ENCODE results near the gene EEF1B2.

DNA sequence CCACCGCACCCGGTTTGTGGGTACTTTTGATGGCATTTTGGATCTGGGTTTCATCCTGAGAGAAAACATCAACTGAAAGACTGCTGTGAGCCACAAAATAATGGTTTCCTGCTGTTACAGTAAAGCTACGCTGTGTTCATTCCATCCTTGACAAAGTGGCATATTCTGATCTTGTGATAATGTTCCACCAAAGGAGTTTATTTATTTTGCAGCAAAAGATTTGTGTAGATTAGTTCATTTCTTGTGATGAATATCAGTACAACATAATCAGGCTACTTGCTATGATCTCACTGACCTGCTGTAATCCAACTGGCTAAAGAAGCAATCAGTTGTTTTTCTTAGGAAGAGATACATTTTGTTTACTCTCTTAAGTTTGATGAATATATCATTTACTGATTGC, 45.0 kb downstream of the EEF1B2 start:
- TF ChIP-seq POLR2AphosphoS5 (IDR thresholded peaks at IDR 0.05) (no peak), POLR2A (IDR thresholded peaks at IDR 0.05) (no peak)
- TF ChIP-seq, protein P1, sequence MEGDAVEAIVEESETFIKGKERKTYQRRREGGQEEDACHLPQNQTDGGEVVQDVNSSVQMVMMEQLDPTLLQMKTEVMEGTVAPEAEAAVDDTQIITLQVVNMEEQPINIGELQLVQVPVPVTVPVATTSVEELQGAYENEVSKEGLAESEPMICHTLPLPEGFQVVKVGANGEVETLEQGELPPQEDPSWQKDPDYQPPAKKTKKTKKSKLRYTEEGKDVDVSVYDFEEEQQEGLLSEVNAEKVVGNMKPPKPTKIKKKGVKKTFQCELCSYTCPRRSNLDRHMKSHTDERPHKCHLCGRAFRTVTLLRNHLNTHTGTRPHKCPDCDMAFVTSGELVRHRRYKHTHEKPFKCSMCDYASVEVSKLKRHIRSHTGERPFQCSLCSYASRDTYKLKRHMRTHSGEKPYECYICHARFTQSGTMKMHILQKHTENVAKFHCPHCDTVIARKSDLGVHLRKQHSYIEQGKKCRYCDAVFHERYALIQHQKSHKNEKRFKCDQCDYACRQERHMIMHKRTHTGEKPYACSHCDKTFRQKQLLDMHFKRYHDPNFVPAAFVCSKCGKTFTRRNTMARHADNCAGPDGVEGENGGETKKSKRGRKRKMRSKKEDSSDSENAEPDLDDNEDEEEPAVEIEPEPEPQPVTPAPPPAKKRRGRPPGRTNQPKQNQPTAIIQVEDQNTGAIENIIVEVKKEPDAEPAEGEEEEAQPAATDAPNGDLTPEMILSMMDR (IDR thresholded peaks at IDR 0.05 in 8 of 11, conservative IDR thresholded peaks at IDR 0.05 in 3 of 11) = no peak
